ENCODE data around the gene TSPY1.
"Not testable (repeated sequence)": the region's sequence is repeated elsewhere in the genome, so short reads cannot be mapped to it uniquely, and the experiment has no call there.

Gene TSPY1, protein sequence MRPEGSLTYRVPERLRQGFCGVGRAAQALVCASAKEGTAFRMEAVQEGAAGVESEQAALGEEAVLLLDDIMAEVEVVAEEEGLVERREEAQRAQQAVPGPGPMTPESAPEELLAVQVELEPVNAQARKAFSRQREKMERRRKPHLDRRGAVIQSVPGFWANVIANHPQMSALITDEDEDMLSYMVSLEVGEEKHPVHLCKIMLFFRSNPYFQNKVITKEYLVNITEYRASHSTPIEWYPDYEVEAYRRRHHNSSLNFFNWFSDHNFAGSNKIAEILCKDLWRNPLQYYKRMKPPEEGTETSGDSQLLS

DNA sequence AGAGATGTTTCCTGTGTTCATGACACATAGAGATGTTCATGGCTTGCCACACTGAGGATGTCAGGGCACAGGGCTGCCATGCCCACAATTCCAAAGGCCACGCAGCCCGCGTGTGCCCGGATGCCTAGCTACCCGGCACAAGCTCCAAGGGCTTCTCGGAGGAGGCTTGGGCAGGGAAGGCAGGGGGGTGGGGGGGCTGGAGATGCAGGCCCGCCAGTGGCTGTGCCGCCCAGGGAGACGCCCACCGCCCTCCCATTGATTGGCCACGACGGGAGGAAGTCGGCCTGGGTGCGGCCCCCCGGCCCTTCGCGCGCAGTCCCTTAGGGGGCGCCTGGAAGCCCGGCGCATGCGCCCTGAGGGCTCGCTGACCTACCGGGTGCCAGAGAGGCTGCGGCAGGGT lies at the start of gene TSPY1:
TSS of gene TSPY1 (plus strand) at position 301 of the 400 bp plus-strand sequence. CDS start at position 347, 46 bp downstream.
- DNase-seq = not testable (repeated sequence)

DNA sequence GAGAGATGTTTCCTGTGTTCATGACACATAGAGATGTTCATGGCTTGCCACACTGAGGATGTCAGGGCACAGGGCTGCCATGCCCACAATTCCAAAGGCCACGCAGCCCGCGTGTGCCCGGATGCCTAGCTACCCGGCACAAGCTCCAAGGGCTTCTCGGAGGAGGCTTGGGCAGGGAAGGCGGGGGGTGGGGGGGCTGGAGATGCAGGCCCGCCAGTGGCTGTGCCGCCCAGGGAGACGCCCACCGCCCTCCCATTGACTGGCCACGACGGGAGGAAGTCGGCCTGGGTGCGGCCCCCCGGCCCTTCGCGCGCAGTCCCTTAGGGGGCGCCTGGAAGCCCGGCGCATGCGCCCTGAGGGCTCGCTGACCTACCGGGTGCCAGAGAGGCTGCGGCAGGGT lies 20.2 kb downstream of the TSPY1 start, which contains the start of gene TSPY9:
TSS of gene TSPY9 (plus strand) at position 301 of the 400 bp plus-strand sequence. CDS start at position 347, 46 bp downstream.
- not testable (repeated sequence) for DNase-seq

DNA sequence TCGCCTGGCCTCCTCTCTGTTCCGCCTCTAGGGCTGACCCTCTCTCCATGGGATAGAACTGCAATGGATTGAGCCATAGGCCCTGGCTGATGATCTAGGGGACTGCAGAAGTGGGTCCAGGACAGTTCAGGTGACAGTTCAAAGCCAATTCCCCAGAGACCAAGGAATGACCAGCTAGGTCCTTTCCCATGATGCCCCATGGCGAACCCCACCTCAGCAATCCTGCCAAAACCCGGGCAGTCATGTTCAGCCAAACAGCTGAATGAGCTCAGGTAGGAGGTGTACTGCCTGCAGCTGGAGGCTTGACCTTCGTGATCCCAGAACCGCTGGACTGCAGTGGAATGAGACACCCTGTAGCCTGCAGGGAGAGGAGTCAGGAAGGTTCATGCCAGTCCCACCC lies 37.6 kb downstream of the TSPY1 start:
- not testable (repeated sequence) for DNase-seq

DNA sequence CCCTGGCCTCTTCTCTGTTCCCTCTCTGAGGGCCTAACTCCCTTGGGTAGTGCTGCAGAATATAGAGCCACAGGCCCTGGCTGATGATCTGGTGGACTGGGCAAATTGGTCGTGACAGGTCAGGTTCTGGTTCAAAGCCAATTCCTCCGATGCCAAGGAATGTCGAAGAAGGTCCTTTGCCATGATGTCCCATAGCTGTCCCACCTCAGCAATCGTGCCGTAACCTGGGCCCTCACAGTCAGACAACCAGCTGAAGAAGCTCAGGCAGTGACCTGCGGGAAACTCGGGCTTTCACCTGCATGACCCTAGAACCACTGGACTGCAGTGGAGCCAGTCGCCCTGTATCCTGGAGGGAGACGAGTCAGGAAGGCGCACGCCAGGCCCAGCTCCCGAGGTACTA lies 49.5 kb downstream of the TSPY1 start:
- DNase-seq = not testable (repeated sequence)

Measured in CD4-positive, alpha-beta T cell treated with Interferon alpha-2 for 1 hour (primary cell).